Parathyroid adenoma (tissue), 2 donors: ENCODE measurements around the gene ATP6V1G2.
A peak's percentile ranks its signal among the peaks of the same experiment; 100 is the strongest.

Experiments
- H2AFZ ChIP-seq: fragments of 300-600 bp; sonication (generic); one replicate; pipeline ENCODE4 v1.7.0; 2017; ENCODE audit warnings: antibody characterized with exemption, mild to moderate bottlenecking
- H3K27ac ChIP-seq: fragments of 300-600 bp; sonication (generic); one replicate; pipeline ENCODE4 v1.7.0; 2017
- H3K27me3 ChIP-seq: fragments of 300-600 bp; sonication (generic); one replicate; pipeline ENCODE4 v1.7.0; 2017; ENCODE audit warnings: low read length; ENCODE audit not compliant: control insufficient read depth, insufficient read depth
- H3K36me3 ChIP-seq: fragments of 300-600 bp; sonication (generic); one replicate; pipeline ENCODE4 v1.7.0; 2017; ENCODE audit warnings: low read length; ENCODE audit not compliant: control insufficient read depth, insufficient read depth
- H3K4me1 ChIP-seq: fragments of 300-600 bp; sonication (generic); one replicate; pipeline ENCODE4 v1.7.0; 2017; ENCODE audit warnings: control low read depth
- H3K4me2 ChIP-seq: fragments of 300-600 bp; sonication (generic); one replicate; pipeline ENCODE4 v1.7.0; 2017; ENCODE audit warnings: low read length
- H3K4me3 ChIP-seq: fragments of 300-600 bp; sonication (generic); one replicate; pipeline ENCODE4 v1.7.0; 2017; ENCODE audit warnings: low read depth, low read length
- H3K79me2 ChIP-seq: fragments of 300-600 bp; sonication (generic); one replicate; pipeline ENCODE4 v1.7.0; 2017; ENCODE audit warnings: control low read depth
- H3K9ac ChIP-seq: fragments of 300-600 bp; sonication (generic); one replicate; pipeline ENCODE4 v1.7.0; 2017; ENCODE audit warnings: mild to moderate bottlenecking
- H3K9me3 ChIP-seq: fragments of 300-600 bp; sonication (generic); one replicate; pipeline ENCODE4 v1.7.0; 2017; ENCODE audit warnings: low read length; ENCODE audit not compliant: control insufficient read depth
- CTCF ChIP-seq: fragments of 300-600 bp; sonication (generic); IDR thresholded peaks from one replicate; pipeline ENCODE4 v1.7.0; 2017; ENCODE audit warnings: antibody characterized with exemption, mild to moderate bottlenecking
- donor health status: primary hyperparathyroidism.

ATP6V1G2 gene

GRCh38 chr6:31586599-31587281 lies 40.3 kb upstream of the ATP6V1G2 start:
- Histone ChIP-seq H3K4me2 (no peak overlapping the region), H3K4me3 (no peak overlapping the region), H3K9me3 (no peaks in the 10 kb centered on the region), H3K36me3 (no peaks in the 10 kb centered on the region), H3K79me2 (no peaks in the 10 kb centered on the region), H2AFZ (no peak overlapping the region), H3K9ac (no peak overlapping the region), H3K4me1 (no peaks in the 10 kb centered on the region), H3K27me3 (no peaks in the 10 kb centered on the region), H3K27ac (no peak overlapping the region)
- TF ChIP-seq CTCF: no peak

- H3K4me3 ChIP-seq: no peak within 1 kb of the TSS
- no peak for TF ChIP-seq CTCF
These were observed 39.6 kb upstream of the ATP6V1G2 start, which contains the start of gene LST1 for GRCh38 chr6:31586008-31586407. LST1 (plus strand) TSS chr6:31586277; CDS start chr6:31587300, 1,023 bp downstream.

GRCh38 chr6:31585491-31585890 lies 39.1 kb upstream of the ATP6V1G2 start:
- Histone ChIP-seq H3K36me3 (no peaks in the 10 kb centered on the region), H2AFZ (no peak overlapping the region), H3K4me2 (no peak overlapping the region), H3K4me1 (no peaks in the 10 kb centered on the region), H3K9me3 (no peaks in the 10 kb centered on the region), H3K27me3 (no peaks in the 10 kb centered on the region), H3K9ac (no peak overlapping the region), H3K4me3 (no peak overlapping the region), H3K79me2 (no peaks in the 10 kb centered on the region), H3K27ac (no peak overlapping the region)
- TF ChIP-seq CTCF: peak; percentile 14

More at GRCh38 chr6:31586008-31586407, 39.6 kb upstream of the ATP6V1G2 start, which contains the start of gene LST1:
- Histone ChIP-seq H3K4me2 (no peak within 1 kb of the TSS), H3K27me3 (no peaks in the 10 kb centered on the region), H3K79me2 (no peaks in the 10 kb centered on the region), H3K9ac (no peak within 1 kb of the TSS), H3K4me1 (no peaks in the 10 kb centered on the region), H3K27ac (no peak within 1 kb of the TSS), H3K36me3 (no peaks in the 10 kb centered on the region), H3K9me3 (no peaks in the 10 kb centered on the region), H2AFZ (no peak within 1 kb of the TSS)

GRCh38 chr6:31582230-31582643 lies 35.8 kb upstream of the ATP6V1G2 start, which contains the start of gene LTB:
LTB (minus strand) TSS chr6:31582424; CDS start chr6:31582417, 7 bp downstream.
- Histone ChIP-seq H3K4me1 (no peaks in the 10 kb centered on the region), H3K4me2 (peak within 1 kb of the TSS; percentile 84), H3K4me3 (peak within 1 kb of the TSS; percentile 85), H3K27ac (peak within 1 kb of the TSS; percentile 60), H3K27me3 (no peaks in the 10 kb centered on the region), H3K9me3 (no peaks in the 10 kb centered on the region), H3K9ac (peak within 1 kb of the TSS; percentile 68), H3K79me2 (no peaks in the 10 kb centered on the region), H3K36me3 (no peaks in the 10 kb centered on the region), H2AFZ (peak within 1 kb of the TSS; percentile 99)
- TF ChIP-seq CTCF: no peak
